Ishikawa (cell line): ENCODE measurements around the gene GABRG3.

ENCODE experiments used
- CEBPB ChIP-seq: IDR thresholded peaks from 2 replicates; pipeline ENCODE4 v1.6.1; 2012
- RAD21 ChIP-seq: IDR thresholded peaks from 2 replicates; pipeline ENCODE4 v1.6.1; 2012; ENCODE audit warnings: low read depth
- TCF12 ChIP-seq: IDR thresholded peaks from 2 replicates; pipeline ENCODE4 v1.6.1; 2012; ENCODE audit warnings: low read depth
- TF ChIP-seq, protein P1 (sequence below): IDR thresholded peaks from 2 replicates; pipeline ENCODE4 v1.6.1; 2012; ENCODE audit warnings: low read depth, mild to moderate bottlenecking
- TF ChIP-seq, protein P2 (sequence below): IDR thresholded peaks from 2 replicates; pipeline ENCODE4 v1.6.1; 2012

DNA sequence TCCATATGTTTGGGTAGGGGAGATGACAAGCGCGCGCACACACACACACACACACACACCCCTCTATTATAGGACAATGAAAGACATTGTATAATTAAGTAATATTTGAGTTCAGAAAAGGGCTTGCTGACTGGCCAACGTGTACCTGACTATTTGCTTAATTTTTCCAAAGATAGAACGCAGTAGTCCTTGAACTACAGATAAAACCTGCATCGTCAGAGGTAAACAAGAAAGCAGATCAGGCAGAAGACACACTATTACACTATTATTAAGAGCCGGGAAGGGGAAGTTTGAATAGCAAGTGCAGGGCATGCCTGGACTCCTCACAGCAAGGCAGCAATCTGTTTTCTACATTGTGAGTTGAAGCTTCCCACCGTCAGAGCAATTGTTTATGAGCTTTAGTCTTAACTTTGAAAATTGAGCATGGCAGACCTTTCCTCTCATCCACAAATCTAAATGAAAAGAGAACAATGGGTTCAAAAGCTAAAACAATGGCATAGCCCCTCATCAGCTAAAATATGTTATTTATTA, 427.7 kb downstream of the GABRG3 start:
- no peak for TF ChIP-seq TCF12
- TF ChIP-seq, protein P1, sequence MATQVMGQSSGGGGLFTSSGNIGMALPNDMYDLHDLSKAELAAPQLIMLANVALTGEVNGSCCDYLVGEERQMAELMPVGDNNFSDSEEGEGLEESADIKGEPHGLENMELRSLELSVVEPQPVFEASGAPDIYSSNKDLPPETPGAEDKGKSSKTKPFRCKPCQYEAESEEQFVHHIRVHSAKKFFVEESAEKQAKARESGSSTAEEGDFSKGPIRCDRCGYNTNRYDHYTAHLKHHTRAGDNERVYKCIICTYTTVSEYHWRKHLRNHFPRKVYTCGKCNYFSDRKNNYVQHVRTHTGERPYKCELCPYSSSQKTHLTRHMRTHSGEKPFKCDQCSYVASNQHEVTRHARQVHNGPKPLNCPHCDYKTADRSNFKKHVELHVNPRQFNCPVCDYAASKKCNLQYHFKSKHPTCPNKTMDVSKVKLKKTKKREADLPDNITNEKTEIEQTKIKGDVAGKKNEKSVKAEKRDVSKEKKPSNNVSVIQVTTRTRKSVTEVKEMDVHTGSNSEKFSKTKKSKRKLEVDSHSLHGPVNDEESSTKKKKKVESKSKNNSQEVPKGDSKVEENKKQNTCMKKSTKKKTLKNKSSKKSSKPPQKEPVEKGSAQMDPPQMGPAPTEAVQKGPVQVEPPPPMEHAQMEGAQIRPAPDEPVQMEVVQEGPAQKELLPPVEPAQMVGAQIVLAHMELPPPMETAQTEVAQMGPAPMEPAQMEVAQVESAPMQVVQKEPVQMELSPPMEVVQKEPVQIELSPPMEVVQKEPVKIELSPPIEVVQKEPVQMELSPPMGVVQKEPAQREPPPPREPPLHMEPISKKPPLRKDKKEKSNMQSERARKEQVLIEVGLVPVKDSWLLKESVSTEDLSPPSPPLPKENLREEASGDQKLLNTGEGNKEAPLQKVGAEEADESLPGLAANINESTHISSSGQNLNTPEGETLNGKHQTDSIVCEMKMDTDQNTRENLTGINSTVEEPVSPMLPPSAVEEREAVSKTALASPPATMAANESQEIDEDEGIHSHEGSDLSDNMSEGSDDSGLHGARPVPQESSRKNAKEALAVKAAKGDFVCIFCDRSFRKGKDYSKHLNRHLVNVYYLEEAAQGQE, result no peak
- TF ChIP-seq RAD21, result no peak
- TF ChIP-seq CEBPB, result no peak
- TF ChIP-seq, protein P2, sequence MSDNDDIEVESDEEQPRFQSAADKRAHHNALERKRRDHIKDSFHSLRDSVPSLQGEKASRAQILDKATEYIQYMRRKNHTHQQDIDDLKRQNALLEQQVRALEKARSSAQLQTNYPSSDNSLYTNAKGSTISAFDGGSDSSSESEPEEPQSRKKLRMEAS, result no peak
